NCI-H2081 treated with DMSO at 0.1 percent for 48 hours (cell line): ENCODE measurements around the gene SNRK.

ENCODE experiments used
- DNase-seq: peaks from one replicate; lab custom pipeline; 2025; lab: John Stamatoyannopoulos, UW

The SNRK gene, protein sequence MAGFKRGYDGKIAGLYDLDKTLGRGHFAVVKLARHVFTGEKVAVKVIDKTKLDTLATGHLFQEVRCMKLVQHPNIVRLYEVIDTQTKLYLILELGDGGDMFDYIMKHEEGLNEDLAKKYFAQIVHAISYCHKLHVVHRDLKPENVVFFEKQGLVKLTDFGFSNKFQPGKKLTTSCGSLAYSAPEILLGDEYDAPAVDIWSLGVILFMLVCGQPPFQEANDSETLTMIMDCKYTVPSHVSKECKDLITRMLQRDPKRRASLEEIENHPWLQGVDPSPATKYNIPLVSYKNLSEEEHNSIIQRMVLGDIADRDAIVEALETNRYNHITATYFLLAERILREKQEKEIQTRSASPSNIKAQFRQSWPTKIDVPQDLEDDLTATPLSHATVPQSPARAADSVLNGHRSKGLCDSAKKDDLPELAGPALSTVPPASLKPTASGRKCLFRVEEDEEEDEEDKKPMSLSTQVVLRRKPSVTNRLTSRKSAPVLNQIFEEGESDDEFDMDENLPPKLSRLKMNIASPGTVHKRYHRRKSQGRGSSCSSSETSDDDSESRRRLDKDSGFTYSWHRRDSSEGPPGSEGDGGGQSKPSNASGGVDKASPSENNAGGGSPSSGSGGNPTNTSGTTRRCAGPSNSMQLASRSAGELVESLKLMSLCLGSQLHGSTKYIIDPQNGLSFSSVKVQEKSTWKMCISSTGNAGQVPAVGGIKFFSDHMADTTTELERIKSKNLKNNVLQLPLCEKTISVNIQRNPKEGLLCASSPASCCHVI

GRCh38 chr3:43286115-43286840, at the start of gene SNRK:
TSS of gene SNRK (plus strand) at chr3:43286540. CDS start at chr3:43303204, 16,664 bp downstream.
- no peak for DNase-seq

- DNase-seq = no peak
Measured at GRCh38 chr3:43238801-43239200, 47.5 kb upstream of the SNRK start.

GRCh38 chr3:43239755-43240154, 46.6 kb upstream of the SNRK start:
- no peak for DNase-seq

- DNase-seq = no peak
Measured at GRCh38 chr3:43243590-43244587, 42.5 kb upstream of the SNRK start.

DNA sequence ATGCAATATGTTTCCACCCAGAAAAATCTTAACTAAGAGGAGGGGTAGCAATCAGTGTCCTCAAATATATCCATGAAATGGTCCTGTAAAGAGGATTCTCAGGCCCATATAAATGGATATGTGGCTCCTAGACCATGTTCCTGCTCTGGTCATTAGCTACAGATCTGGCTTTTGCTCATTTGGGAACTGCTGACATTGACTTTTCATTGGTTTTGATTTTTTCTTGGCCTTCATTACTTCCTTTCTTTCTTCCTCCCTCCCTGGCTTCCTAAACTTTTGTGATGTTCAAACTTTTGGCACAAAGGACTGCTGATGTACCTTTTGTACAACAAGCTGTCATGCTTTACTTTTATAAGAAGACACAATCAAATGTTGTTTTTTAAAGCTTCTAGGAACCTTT, 41.6 kb upstream of the SNRK start:
- DNase-seq = no peak

DNA sequence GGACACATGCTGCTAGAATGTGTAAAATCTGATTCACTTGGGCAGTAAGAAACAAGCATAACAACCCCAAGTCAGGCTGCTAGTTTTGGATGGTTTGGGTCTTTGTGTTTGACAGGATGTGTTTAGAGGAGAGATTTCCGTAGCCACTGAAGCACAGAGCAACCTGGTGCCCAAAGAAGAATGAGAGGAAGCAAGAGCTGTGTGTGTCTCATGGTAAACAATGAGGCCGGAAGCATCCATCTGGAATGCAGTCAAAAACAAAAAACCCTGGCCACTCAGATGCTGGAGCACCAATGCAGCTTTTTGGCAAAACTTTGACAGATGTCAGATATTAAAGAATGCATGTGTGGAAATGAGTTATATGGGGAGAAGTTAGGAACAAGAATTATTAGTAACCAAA, 39.4 kb upstream of the SNRK start:
- DNase-seq = no peak

- no peak for DNase-seq
Measured at GRCh38 chr3:43247561-43248184, 38.7 kb upstream of the SNRK start.

GRCh38 chr3:43248185-43248583, 38.2 kb upstream of the SNRK start:
- DNase-seq = no peak

DNA sequence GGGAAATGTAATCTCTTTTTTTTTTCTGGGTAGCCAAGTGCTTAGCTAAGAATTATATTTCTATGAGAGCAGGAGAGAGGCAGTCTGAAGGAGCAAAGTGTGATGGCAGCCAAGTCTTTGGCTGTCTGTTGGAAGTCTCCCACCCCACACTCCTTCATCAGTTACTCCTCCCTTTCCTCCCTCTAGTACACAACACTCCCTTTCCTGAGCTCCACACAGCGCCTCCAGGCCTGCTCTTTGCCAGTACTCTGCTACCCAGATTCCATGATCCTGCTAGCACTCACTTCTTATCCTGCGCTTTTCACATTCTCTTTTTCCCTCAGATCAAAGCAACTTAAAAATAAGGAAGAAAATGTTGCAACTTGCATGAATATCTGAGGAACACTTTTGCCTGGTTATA, 37.4 kb upstream of the SNRK start:
- DNase-seq = no peak

DNA sequence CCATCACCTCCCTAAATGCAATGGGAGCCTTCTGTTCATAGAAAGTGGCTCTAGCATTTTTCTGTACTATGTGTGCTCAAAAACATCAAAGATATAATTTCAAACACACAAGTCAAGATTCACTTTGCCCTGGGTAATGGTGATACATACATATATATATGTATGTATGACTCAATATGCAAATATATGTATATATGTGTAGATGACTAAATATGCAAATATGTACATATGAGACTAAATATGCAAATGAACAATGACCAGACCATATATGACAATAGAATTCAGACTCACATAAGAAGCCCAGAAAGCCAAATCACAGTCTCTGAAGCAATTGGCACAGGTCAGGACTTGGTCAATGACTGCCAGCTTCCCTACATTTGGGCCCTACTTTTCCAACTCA, 36.9 kb upstream of the SNRK start:
- no peak for DNase-seq

DNA sequence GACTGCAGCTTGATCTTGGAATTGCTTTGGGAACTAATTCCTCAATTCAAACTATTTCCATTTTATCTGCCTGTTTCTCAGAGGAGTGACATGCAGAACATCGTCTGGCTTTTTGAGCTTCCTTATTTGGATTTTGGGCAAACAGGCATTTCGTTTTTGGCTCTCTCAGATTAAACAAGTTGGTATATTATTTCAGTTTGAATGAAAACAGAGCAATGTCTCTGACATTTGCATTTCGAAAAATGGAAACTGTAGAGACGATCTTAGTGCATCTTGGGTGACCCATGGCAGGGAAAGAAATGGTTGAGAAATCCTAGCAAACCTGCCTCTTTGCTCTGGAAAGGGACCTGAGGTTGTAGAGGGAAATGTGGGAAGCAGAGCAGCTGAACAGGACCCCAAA, 33.0 kb upstream of the SNRK start:
- DNase-seq = no peak

- DNase-seq = no peak
Measured at GRCh38 chr3:43254125-43254524, 32.2 kb upstream of the SNRK start.

- DNase-seq = no peak
Measured at GRCh38 chr3:43255662-43256061, 30.7 kb upstream of the SNRK start.

DNA sequence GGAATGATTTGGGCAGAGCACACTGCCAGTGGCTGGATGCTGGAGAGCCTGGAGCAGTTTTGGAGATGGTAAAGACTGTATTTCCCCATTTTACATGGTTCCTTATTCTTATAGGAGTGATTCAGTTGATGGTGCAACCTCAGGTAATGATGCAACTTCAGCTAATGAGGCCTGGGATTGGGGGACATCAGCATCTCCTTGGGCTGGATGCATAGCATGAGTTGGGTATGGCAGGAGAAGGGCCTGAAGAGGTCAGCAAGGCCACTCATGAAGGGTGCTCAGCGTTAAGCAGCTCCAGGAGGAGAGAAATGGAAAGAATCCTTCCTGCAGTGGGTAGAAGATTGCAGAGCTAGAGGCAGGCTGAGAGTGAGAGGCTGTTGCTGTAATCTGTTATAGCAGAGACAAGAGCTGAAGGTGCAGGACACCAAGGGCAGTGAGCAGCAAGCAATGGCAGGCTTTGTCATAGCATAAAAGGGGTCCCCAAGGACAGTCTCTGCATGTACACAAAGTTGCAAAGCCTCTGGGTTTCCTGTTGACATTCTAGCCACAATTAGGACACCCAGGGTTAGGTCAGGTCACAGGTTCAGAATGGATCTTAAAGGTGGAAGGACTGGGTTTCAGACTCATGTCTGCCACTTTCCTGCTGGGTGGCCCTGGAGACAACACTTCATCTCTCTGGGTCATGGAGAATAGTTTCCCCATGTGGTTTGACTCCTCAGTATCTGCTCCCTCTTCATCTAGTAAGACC, 29.5 kb upstream of the SNRK start:
- DNase-seq = no peak

DNA sequence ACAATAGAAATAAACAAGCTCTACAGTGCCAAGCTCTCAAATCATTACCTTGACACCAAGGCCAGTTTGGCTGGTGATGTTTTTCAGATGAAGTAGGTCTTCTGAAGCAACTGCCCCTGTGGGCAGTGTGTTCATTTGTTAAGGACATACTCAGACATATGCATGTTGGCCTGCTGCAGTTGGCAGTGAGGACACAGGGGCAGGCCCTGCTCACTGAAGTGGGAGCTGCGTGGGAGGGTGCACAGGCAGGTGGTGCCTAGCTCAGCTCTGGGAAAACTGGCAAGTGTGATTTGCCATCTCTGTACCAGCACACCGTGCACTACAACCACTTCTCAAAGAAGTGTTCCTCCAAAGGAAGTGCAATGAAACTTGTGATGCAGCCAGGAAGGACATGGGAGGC, 28.5 kb upstream of the SNRK start:
- no peak for DNase-seq

- no peak for DNase-seq
Measured at GRCh38 chr3:43259626-43260025, 26.7 kb upstream of the SNRK start.

- no peak for DNase-seq
Measured at GRCh38 chr3:43260412-43260811, 25.9 kb upstream of the SNRK start.

GRCh38 chr3:43262194-43262593, 24.1 kb upstream of the SNRK start:
- no peak for DNase-seq

DNA sequence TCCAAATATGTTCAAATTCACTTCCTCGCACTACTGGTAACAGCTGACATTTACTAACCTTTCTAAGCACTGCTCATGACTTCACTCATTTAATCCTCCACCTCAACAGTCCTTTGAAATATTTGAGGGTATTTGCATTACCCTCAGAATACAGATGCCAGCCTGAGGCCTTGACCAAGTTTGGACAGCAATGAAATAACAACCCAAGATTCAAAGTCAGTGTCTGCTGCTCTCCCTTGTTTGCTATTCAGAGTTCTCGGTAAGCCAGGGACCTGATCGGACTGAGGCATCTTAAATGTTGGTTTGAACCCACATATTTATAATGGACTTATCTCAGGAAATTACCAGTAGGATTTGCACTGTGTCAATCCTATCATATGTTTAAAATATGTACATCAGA, 19.9 kb upstream of the SNRK start:
- DNase-seq = no peak

DNA sequence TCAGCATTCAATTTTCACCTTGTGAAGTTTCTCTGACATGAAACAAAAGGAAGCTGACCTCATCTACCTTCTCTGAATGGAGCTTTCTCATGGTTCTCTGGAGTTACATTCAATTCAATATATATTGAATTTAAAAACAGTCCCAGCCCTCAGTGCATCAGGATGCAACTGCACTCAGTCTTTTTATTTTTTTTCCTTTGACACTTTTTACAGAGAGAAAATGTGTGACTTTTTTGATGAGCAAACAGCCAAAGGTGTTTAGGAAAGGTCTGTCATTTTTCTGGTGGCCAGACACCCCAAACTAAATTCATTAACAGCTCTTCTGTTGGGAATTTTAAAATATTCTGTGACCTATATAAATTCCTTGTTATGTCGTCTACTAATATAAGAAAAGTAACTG, 19.3 kb upstream of the SNRK start:
- DNase-seq = no peak
